HepG2 (cell line): ENCODE data around the gene ABHD11. TPM values are rescaled to one million over a fixed set of nuclear protein-coding genes. Genes with fewer than 3 reads are reported as not detected.
A peak's percentile ranks its signal among the peaks of the same experiment; 100 is the strongest.

Source experiments
- CEBPB ChIP-seq: IDR thresholded peaks from 2 replicates; pipeline ENCODE4 v1.6.1; 2011; ENCODE audit warnings: low read depth, low read length, improper control_type of control experiment, borderline replicate concordance
- ETV5 ChIP-seq: IDR thresholded peaks from 2 replicates; pipeline ENCODE4 v1.6.1; 2018; ENCODE audit warnings: missing biosample characterization, missing genetic modification reagents, inconsistent platforms, borderline replicate concordance
- HNRNPLL ChIP-seq: fragments of 200-400 bp; formaldehyde crosslinking; IDR thresholded peaks from 2 replicates; pipeline ENCODE4 v1.6.1; 2017; ENCODE audit warnings: mild to moderate bottlenecking, low read depth, low read length; ENCODE audit not compliant: poor library complexity, severe bottlenecking
- NFYB ChIP-seq: sonication (generic); formaldehyde crosslinking; IDR thresholded peaks from 2 replicates; pipeline ENCODE4 v1.4.0; 2020; ENCODE audit warnings: missing genetic modification reagents
- NONO ChIP-seq, 2 experiments: fragments of 450-650 bp in 1 of 2; sonication (generic) in 1 of 2; formaldehyde crosslinking in 1 of 2; IDR thresholded peaks in 1 of 2; conservative IDR thresholded peaks in 1 of 2; 2 replicates each; pipeline versions ENCODE4 v1.6.1 to v1.8.0; 2017 to 2022; ENCODE audit warnings: mild to moderate bottlenecking in 1 of 2, missing genetic modification reagents in 1 of 2, moderate library complexity in 1 of 2
- PPARG ChIP-seq: conservative IDR thresholded peaks from 2 replicates; pipeline ENCODE4 v1.6.1; 2016; ENCODE audit warnings: missing biosample characterization, missing genetic modification reagents
- SAFB2 ChIP-seq: sonication (generic); formaldehyde crosslinking; IDR thresholded peaks from 2 replicates; pipeline ENCODE4 v1.5.1; 2020; ENCODE audit warnings: missing genetic modification reagents, low read depth, mild to moderate bottlenecking, borderline replicate concordance
- SOX5 ChIP-seq: IDR thresholded peaks from 2 replicates; pipeline ENCODE4 v1.6.1; 2016; ENCODE audit warnings: borderline replicate concordance
- SOX6 ChIP-seq, 2 experiments: fragments of 450-650 bp in 1 of 2; sonication (generic) in 1 of 2; formaldehyde crosslinking in 1 of 2; IDR thresholded peaks; 2 replicates each; pipeline versions ENCODE4 v1.4.0 to v1.6.1; 2017 to 2020; ENCODE audit warnings: antibody characterized with exemption in 1 of 2, mild to moderate bottlenecking in 1 of 2, missing genetic modification reagents in 1 of 2
- SP5 ChIP-seq: IDR thresholded peaks from 2 replicates; pipeline ENCODE4 v1.6.1; 2016; ENCODE audit warnings: low read depth, borderline replicate concordance
- XRCC5 ChIP-seq: fragments of 200-400 bp; formaldehyde crosslinking; optimal IDR thresholded peaks from 2 replicates; pipeline ENCODE3; 2017; ENCODE audit warnings: mild to moderate bottlenecking, low read length
- ZNF260 ChIP-seq: sonication (generic); formaldehyde crosslinking; IDR thresholded peaks from 2 replicates; pipeline ENCODE4 v1.4.0; 2020; ENCODE audit warnings: missing genetic modification reagents, low read depth, mild to moderate bottlenecking, borderline replicate concordance
- ZNF33A ChIP-seq: sonication (generic); formaldehyde crosslinking; IDR thresholded peaks from 2 replicates; pipeline ENCODE4 v1.5.1; 2020; ENCODE audit warnings: missing genetic modification reagents, mild to moderate bottlenecking, moderate library complexity, borderline replicate concordance
- ZNF879 ChIP-seq: sonication (generic); formaldehyde crosslinking; IDR thresholded peaks from 2 replicates; pipeline ENCODE4 v1.8.1; 2023; ENCODE audit warnings: missing genetic modification reagents
- polyA plus RNA-seq, 8 experiments: library from polyadenylated mRNA; depleted of rRNA in 3 of 8; stranded (reverse) in 7 of 8; unstranded in 1 of 8; fragments of >200 nt; fragmentation: Illumina TruSeq in 4 of 8; extraction: Trizol in 4 of 8; gene quantifications; 2 replicates each; pipeline versions ENCODE4 v1.2.1 to v1.2.3, GENCODE V29; 2011 to 2016; ENCODE audit warnings: low read depth in 4 of 8, missing spikeins in 1 of 8, mixed read lengths in 1 of 8; ENCODE audit not compliant: insufficient read depth in 1 of 8
- total RNA-seq, 5 experiments: library from RNA; depleted of rRNA; stranded (reverse); fragments of >200 nt; fragmentation: Illumina TruSeq; extraction: Trizol; gene quantifications; 2 replicates each; pipeline ENCODE4 v1.2.3, GENCODE V29; 2016; ENCODE audit warnings: low read depth in 1 of 5
- TF ChIP-seq, protein P1 (sequence below): sonication (generic); formaldehyde crosslinking; IDR thresholded peaks from 2 replicates; pipeline ENCODE4 v1.8.0; 2023; ENCODE audit warnings: mild to moderate bottlenecking, missing genetic modification reagents
- TF ChIP-seq, protein P2 (sequence below): IDR thresholded peaks from 2 replicates; pipeline ENCODE4 v1.6.1; 2016; ENCODE audit warnings: control low read depth
- TF ChIP-seq, protein P3 (sequence below): sonication (generic); formaldehyde crosslinking; IDR thresholded peaks from 2 replicates; pipeline ENCODE4 v1.5.0; 2020; ENCODE audit warnings: mild to moderate bottlenecking, missing genetic modification reagents, moderate library complexity
- TF ChIP-seq, protein P4 (sequence below): sonication (generic); formaldehyde crosslinking; IDR thresholded peaks from 2 replicates; pipeline ENCODE4 v1.8.1; 2023; ENCODE audit warnings: missing genetic modification reagents, mild to moderate bottlenecking, borderline replicate concordance
- TF ChIP-seq, protein P5 (sequence below): sonication (generic); formaldehyde crosslinking; IDR thresholded peaks from 2 replicates; pipeline ENCODE4 v1.5.1; 2020; ENCODE audit warnings: mild to moderate bottlenecking, moderate library complexity, missing genetic modification reagents
- TF ChIP-seq, protein P6 (sequence below): sonication (generic); formaldehyde crosslinking; IDR thresholded peaks from 2 replicates; pipeline ENCODE4 v1.4.0; 2020; ENCODE audit warnings: missing genetic modification reagents

The ABHD11 gene
- total and polyA plus RNA-seq, 2 of the 13 experiments (the other 11 are each of a cell fraction or from before 2014, with no cell fraction given): 7.0 to 8.1 TPM

DNA sequence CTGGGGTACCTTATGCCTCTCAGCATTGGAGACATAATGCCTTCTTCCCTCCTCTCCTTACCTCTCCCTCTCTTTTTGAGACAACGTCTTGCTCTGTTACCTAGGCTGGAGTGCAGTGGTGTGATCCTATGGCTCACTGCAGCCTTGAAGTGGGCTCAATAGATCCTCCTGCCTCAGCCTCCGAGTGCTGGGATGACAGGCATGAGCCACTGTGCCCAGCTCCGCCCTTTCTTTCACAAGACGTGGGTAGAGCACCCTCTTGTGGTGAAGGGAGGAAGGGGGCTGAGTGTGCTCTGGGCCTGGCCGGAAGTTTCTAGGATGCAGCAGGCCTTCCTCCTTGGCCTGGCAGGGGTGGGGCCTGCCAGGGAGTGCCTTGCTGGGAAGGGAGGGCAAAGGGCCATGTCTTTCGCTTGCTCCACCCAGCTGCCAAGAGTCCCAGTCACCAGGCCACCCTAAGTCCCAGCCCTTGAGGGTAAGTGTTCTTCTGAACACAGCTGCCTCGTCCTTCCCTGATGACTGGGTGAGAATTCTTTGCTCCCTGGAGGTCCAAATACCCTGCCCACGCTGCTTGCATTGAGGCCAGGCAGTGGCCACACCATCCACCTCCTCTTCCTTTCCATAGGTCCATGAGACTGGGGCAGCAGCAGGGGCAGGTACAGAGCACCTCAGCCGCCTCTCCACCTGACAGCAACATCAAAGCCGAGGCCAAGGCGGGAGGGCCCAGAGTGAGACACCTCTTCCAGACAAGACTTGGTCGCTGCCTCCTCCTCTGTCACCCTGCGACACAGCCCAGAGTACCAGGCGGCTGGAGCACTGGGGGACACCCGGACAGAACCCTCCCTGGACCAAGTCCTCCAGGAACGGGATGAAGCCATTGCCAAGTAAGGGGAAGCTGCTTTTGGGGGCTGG lies 3.7 kb downstream of the ABHD11 start (continued):
- TF ChIP-seq, protein P1, sequence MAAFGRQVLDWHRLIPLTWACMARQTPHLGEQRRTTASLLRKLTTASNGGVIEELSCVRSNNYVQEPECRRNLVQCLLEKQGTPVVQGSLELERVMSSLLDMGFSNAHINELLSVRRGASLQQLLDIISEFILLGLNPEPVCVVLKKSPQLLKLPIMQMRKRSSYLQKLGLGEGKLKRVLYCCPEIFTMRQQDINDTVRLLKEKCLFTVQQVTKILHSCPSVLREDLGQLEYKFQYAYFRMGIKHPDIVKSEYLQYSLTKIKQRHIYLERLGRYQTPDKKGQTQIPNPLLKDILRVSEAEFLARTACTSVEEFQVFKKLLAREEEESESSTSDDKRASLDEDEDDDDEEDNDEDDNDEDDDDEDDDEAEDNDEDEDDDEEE (CRISPR knock-in tag): 0 out of 2 replicates have a peak, but pooled peaks have one; percentile 60
- TF ChIP-seq HNRNPLL: no peak
- TF ChIP-seq ETV5 (CRISPR knock-in tag): peak; percentile 91; the same call in 1 of the 2 replicates
- TF ChIP-seq, protein P2, sequence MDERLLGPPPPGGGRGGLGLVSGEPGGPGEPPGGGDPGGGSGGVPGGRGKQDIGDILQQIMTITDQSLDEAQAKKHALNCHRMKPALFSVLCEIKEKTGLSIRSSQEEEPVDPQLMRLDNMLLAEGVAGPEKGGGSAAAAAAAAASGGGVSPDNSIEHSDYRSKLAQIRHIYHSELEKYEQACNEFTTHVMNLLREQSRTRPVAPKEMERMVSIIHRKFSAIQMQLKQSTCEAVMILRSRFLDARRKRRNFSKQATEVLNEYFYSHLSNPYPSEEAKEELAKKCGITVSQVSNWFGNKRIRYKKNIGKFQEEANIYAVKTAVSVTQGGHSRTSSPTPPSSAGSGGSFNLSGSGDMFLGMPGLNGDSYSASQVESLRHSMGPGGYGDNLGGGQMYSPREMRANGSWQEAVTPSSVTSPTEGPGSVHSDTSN (CRISPR knock-in tag): peak; percentile 62
- no peak for TF ChIP-seq ZNF879 (CRISPR knock-in tag)
- TF ChIP-seq, protein P3, sequence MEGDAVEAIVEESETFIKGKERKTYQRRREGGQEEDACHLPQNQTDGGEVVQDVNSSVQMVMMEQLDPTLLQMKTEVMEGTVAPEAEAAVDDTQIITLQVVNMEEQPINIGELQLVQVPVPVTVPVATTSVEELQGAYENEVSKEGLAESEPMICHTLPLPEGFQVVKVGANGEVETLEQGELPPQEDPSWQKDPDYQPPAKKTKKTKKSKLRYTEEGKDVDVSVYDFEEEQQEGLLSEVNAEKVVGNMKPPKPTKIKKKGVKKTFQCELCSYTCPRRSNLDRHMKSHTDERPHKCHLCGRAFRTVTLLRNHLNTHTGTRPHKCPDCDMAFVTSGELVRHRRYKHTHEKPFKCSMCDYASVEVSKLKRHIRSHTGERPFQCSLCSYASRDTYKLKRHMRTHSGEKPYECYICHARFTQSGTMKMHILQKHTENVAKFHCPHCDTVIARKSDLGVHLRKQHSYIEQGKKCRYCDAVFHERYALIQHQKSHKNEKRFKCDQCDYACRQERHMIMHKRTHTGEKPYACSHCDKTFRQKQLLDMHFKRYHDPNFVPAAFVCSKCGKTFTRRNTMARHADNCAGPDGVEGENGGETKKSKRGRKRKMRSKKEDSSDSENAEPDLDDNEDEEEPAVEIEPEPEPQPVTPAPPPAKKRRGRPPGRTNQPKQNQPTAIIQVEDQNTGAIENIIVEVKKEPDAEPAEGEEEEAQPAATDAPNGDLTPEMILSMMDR (CRISPR knock-in tag): peak; percentile 98
- no peak for TF ChIP-seq ZNF33A
- TF ChIP-seq, protein P4, sequence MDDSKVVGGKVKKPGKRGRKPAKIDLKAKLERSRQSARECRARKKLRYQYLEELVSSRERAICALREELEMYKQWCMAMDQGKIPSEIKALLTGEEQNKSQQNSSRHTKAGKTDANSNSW: no peak
- TF ChIP-seq SOX6 (IDR thresholded peaks at IDR 0.05): no peak
- TF ChIP-seq SOX6 (CRISPR knock-in tag; IDR thresholded peaks at IDR 0.05): no peak
- TF ChIP-seq NONO (IDR thresholded peaks at IDR 0.05): no peak
- TF ChIP-seq NONO (CRISPR knock-in tag; conservative IDR thresholded peaks at IDR 0.05): peak; percentile 74
- TF ChIP-seq PPARG (CRISPR knock-in tag): 0 out of 2 replicates have a peak, but pooled peaks have one; percentile 31
- TF ChIP-seq, protein P5, sequence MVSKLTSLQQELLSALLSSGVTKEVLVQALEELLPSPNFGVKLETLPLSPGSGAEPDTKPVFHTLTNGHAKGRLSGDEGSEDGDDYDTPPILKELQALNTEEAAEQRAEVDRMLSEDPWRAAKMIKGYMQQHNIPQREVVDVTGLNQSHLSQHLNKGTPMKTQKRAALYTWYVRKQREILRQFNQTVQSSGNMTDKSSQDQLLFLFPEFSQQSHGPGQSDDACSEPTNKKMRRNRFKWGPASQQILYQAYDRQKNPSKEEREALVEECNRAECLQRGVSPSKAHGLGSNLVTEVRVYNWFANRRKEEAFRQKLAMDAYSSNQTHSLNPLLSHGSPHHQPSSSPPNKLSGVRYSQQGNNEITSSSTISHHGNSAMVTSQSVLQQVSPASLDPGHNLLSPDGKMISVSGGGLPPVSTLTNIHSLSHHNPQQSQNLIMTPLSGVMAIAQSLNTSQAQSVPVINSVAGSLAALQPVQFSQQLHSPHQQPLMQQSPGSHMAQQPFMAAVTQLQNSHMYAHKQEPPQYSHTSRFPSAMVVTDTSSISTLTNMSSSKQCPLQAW (CRISPR knock-in tag): 0 out of 2 replicates have a peak, but pooled peaks have one; percentile 62
- 0 out of 2 replicates have a peak, but pooled peaks have one; percentile 17 for TF ChIP-seq SOX5
- TF ChIP-seq XRCC5: peak; percentile 91
- peak; percentile 40; the same call in 1 of the 2 replicates for TF ChIP-seq CEBPB
- TF ChIP-seq NFYB (CRISPR knock-in tag): no peak
- TF ChIP-seq, protein P6, sequence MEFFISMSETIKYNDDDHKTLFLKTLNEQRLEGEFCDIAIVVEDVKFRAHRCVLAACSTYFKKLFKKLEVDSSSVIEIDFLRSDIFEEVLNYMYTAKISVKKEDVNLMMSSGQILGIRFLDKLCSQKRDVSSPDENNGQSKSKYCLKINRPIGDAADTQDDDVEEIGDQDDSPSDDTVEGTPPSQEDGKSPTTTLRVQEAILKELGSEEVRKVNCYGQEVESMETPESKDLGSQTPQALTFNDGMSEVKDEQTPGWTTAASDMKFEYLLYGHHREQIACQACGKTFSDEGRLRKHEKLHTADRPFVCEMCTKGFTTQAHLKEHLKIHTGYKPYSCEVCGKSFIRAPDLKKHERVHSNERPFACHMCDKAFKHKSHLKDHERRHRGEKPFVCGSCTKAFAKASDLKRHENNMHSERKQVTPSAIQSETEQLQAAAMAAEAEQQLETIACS (CRISPR knock-in tag): no peak
- peak; percentile 98 for TF ChIP-seq SP5 (CRISPR knock-in tag)
- no peak for TF ChIP-seq ZNF260
- TF ChIP-seq SAFB2: no peak
